MCF 10A (cell line): Measurements from ENCODE around the gene THAP3. TPM values are rescaled to one million over a fixed set of nuclear protein-coding genes. Genes with fewer than 3 reads are reported as not detected.

Experiments used
- BruUV-seq: library from RNA; stranded (reverse); fragments of 400-500 nt; replicated peaks from 2 replicates; lab custom pipeline; 2021; lab: Mats Ljungman, UMichigan
- CTCF ChIA-PET: fragments of 300-600 bp; sonication (Branson Sonifier 250); formaldehyde crosslinking; extraction: SDS; loops from one replicate; lab custom pipeline; 2021; ENCODE audit warnings: antibody characterized with exemption, inconsistent platforms; lab: Yijun Ruan, JAX
- POLR2A ChIA-PET: fragments of 300-600, 350-650 bp; sonication (Branson Sonifier 250); formaldehyde crosslinking; extraction: SDS; loops from one replicate; lab custom pipeline; 2020; ENCODE audit warnings: antibody characterized with exemption, inconsistent platforms; lab: Yijun Ruan, JAX
- DNase-seq: peaks from one replicate; pipeline ENCODE4 v3.0.0-alpha.2; 2018; ENCODE audit not compliant: unreplicated experiment
- H3K27ac Mint-ChIP-seq: one replicate; pipeline ENCODE4 v1.8.0; 2022; ENCODE audit warnings: mild to moderate bottlenecking, low read depth, mixed read lengths; ENCODE audit not compliant: unreplicated experiment
- H3K27me3 Mint-ChIP-seq: one replicate; pipeline ENCODE4 v1.8.0; 2022; ENCODE audit warnings: mixed read lengths; ENCODE audit not compliant: insufficient read depth, unreplicated experiment
- H3K36me3 Mint-ChIP-seq: one replicate; pipeline ENCODE4 v1.8.0; 2022; ENCODE audit warnings: mild to moderate bottlenecking, moderate library complexity, mixed read lengths; ENCODE audit not compliant: insufficient read depth, unreplicated experiment
- H3K4me1 Mint-ChIP-seq: one replicate; pipeline ENCODE4 v1.8.0; 2022; ENCODE audit warnings: mixed read lengths; ENCODE audit not compliant: insufficient read depth, unreplicated experiment
- H3K4me3 Mint-ChIP-seq: one replicate; pipeline ENCODE4 v1.8.0; 2022; ENCODE audit warnings: mild to moderate bottlenecking, moderate library complexity, mixed read lengths; ENCODE audit not compliant: unreplicated experiment
- H3K9me3 Mint-ChIP-seq: one replicate; pipeline ENCODE4 v1.8.0; 2022; ENCODE audit warnings: mixed read lengths; ENCODE audit not compliant: unreplicated experiment
- intact Hi-C: fragments of 100-400 bp; cut with micrococcal nuclease; formaldehyde crosslinking; loops from 2 replicates; pipeline ENCODE4 v1.14.1; 2022
- total RNA-seq: library from RNA; stranded (reverse); gene quantifications from 2 replicates; pipeline ENCODE4 v1.2.3, GENCODE V29; 2022
- TF ChIP-seq, protein P1 (sequence below): fragments of 200-600 bp; IDR thresholded peaks from one replicate; pipeline ENCODE4 v1.8.0; 2022; ENCODE audit warnings: antibody characterized with exemption, mild to moderate bottlenecking; ENCODE audit not compliant: unreplicated experiment

THAP3 gene
- total RNA-seq, 1 experiment from 2014 or later = 14.7 TPM

DNA sequence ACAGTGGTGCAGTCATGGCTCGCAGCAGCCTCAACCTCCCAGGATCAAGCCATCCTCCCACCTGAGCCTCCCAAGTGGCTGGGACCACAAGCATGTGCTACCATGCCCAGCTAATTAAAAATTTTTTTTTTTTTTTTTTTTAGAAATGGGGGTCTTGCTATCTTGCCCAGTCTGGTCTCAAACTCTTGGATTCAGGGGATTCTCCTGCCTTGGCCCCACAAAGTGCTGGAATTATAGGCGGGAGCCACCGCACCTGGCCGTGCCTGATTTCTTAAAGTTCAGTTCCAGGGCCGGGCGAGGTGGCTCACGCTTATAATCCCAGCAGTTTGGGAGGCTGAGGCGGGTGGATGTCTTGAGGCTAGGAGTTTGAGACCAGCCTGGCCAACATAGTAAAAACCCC is 6.4 kb downstream of the THAP3 start:
- Mint-ChIP-seq H3K36me3 (peaks cover 71% of the 10 kb centered on the region), H3K27me3 (no peaks in the 10 kb centered on the region), H3K9me3 (no peaks in the 10 kb centered on the region), H3K4me3 (no peak overlapping the region), H3K4me1 (peaks cover 8% of the 10 kb centered on the region), H3K27ac (no peak overlapping the region)
- no peak for DNase-seq
- intact Hi-C loops = no loop called here
- POLR2A ChIA-PET = no interaction called here
- TF ChIP-seq, protein P1, sequence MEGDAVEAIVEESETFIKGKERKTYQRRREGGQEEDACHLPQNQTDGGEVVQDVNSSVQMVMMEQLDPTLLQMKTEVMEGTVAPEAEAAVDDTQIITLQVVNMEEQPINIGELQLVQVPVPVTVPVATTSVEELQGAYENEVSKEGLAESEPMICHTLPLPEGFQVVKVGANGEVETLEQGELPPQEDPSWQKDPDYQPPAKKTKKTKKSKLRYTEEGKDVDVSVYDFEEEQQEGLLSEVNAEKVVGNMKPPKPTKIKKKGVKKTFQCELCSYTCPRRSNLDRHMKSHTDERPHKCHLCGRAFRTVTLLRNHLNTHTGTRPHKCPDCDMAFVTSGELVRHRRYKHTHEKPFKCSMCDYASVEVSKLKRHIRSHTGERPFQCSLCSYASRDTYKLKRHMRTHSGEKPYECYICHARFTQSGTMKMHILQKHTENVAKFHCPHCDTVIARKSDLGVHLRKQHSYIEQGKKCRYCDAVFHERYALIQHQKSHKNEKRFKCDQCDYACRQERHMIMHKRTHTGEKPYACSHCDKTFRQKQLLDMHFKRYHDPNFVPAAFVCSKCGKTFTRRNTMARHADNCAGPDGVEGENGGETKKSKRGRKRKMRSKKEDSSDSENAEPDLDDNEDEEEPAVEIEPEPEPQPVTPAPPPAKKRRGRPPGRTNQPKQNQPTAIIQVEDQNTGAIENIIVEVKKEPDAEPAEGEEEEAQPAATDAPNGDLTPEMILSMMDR = no peak
- CTCF ChIA-PET = no interaction called here
- no TSS peak for BruUV-seq

DNA sequence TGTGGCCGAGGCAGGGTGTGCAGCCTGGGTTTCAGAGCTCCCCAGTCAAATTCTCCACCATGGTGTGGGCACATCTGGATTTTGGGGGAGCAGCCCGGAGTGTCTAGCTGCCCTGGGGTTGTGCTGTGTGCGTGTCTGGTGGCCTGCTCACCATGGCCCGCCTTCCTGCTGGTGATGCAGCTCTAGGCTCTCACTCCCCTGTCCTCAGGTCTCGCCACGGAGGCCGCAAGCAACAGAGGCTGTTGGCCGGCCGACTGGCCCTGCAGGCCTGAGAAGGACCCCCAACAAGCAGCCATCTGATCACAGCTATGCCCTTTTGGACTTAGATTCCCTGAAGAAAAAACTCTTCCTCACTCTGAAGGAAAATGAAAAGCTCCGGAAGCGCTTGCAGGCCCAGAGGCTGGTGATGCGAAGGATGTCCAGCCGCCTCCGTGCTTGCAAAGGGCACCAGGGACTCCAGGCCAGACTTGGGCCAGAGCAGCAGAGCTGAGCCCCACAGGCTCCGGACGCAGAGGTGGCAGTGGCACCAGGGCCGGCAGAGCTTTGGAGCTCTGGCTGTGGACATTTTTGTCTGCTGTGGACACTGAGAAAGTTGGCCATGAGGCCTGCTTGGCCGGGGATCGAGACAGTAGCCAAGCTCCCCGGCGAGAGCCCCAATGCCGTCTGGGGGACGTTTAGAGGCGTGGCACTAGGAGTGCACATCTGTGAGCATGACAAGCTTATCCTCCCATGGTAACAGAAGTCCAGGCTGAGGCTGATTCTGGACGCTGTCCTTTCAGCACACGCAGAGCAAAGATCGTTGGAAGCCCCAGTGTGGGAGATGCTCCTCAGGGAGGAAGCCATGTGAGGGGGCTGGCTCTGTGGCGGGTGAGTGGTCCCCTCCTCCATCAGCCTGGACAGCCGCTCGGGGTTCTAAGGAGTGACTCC is 8.2 kb downstream of the THAP3 start:
- no peak overlapping the region for H3K27ac Mint-ChIP-seq
- H3K4me3 Mint-ChIP-seq = no peak overlapping the region
- TF ChIP-seq, protein P1 = no peak
- peaks cover 2% of the 10 kb centered on the region for H3K4me1 Mint-ChIP-seq
- no TSS peak for BruUV-seq
- no peak for DNase-seq
- CTCF ChIA-PET = interaction anchor here (0.5 to 0.7 kb wide), 5 partner anchors 12 to 387 kb away, joined by 3 to 5 read pairs (median 3); no protein-coding TSS in a partner anchor
- POLR2A ChIA-PET = interaction anchor here (0.7 to 1.6 kb wide), 3 partner anchors 11 to 144 kb away, joined by 3 to 5 read pairs (median 4); partner anchors contain the start of gene KLHL21
- H3K27me3 Mint-ChIP-seq = no peaks in the 10 kb centered on the region
- intact Hi-C loops = no loop called here
- peaks cover 78% of the 10 kb centered on the region for H3K36me3 Mint-ChIP-seq
- H3K9me3 Mint-ChIP-seq = no peaks in the 10 kb centered on the region

DNA sequence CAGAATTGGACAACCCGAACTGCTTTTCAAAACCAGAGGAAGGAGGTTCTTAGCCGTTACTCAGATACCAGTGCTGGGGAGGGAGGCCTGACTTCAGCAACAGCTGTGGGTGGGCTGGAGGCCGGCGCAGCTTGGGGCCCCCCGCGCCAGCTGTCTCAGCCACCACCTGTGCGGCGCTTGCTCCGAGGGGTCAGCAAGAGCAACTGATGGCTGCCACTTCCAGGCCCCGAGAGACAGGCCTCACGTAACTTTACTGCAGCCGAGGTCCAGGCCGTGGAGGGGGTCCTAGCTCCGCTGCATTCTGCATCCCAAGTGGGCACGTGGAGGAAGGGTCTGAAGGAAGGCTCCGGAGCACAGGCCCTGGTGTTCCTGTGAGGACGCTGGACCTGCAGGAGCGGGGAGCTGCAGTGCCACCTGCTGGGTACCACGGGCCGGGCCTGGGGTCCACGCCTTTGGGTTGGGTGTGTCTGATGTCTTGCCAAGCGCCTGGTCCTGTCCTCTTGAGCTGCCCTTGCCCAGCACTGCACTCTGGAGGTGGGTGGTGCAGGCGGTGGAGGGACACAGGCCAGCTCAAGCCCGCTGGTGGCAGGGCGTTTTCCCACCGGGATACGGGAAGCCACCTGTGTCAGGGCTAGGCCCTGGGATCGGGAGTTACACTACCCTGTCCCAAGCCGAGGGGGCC is 9.8 kb downstream of the THAP3 start:
- Mint-ChIP-seq H3K9me3 (no peaks in the 10 kb centered on the region), H3K36me3 (peaks cover 89% of the 10 kb centered on the region), H3K27me3 (no peaks in the 10 kb centered on the region), H3K4me3 (no peak overlapping the region), H3K27ac (no peak overlapping the region), H3K4me1 (no peaks in the 10 kb centered on the region)
- CTCF ChIA-PET = interaction anchor here (0.6 to 1.4 kb wide), 7 partner anchors 8 to 37 kb away, joined by 3 to 5 read pairs (median 3); no protein-coding TSS in a partner anchor
- peak; percentile 46 for DNase-seq
- intact Hi-C loops = no loop called here
- TF ChIP-seq, protein P1 = peak; percentile 40
- POLR2A ChIA-PET = interaction anchor here (0.6 to 2.2 kb wide), 4 partner anchors 33 to 147 kb away, joined by 3 to 7 read pairs (median 4); no protein-coding TSS in a partner anchor
- BruUV-seq = no TSS peak
